GM12878 (cell line): ENCODE data around the gene ITM2C.

ENCODE experiments used
- ASH2L ChIP-seq: fragments of 300-600, 200-600 bp; sonication (generic); IDR thresholded peaks from 2 replicates; pipeline ENCODE4 v1.6.1; 2017; ENCODE audit warnings: low read depth, mild to moderate bottlenecking, borderline replicate concordance
- ATF3 ChIP-seq: IDR thresholded peaks from 2 replicates; pipeline ENCODE4 v1.6.1; 2011; ENCODE audit warnings: low read depth, mild to moderate bottlenecking, low read length, moderate library complexity, borderline replicate concordance; ENCODE audit errors: extremely low read depth
- CEBPB ChIP-seq, 2 experiments: fragments of 150-350 bp in 1 of 2; IDR thresholded peaks; 2 replicates each; pipeline ENCODE4 v1.6.1; 2012 to 2014; ENCODE audit warnings: low read depth in 2 of 2, low read length in 2 of 2, borderline replicate concordance in 1 of 2, inconsistent platforms in 1 of 2
- EP300 ChIP-seq, 2 experiments: fragments of 150-350 bp in 1 of 2; IDR thresholded peaks; 2 replicates each; pipeline ENCODE4 v1.6.1; 2011 to 2012; ENCODE audit warnings: low read depth in 2 of 2, low read length in 2 of 2, borderline replicate concordance in 1 of 2, improper control_type of control experiment in 1 of 2, inconsistent platforms in 1 of 2; ENCODE audit not compliant: control insufficient read depth in 1 of 2
- PAX5 ChIP-seq: IDR thresholded peaks from 2 replicates; pipeline ENCODE4 v1.6.1; 2011; ENCODE audit warnings: low read depth, low read length, borderline replicate concordance

GRCh38 chr2:230815088-230815487, 49.7 kb upstream of the ITM2C start:
- no peak for TF ChIP-seq PAX5
- no peak for TF ChIP-seq ASH2L
- no peak for TF ChIP-seq ATF3
- no peak for TF ChIP-seq EP300 (IDR thresholded peaks at IDR 0.05; ENCODE audit: borderline replicate concordance in 1 of 2, control insufficient read depth in 1 of 2, low read depth in 2 of 2, low read length in 2 of 2)
- no peak for TF ChIP-seq CEBPB (IDR thresholded peaks at IDR 0.05; ENCODE audit: borderline replicate concordance in 1 of 2, low read depth in 2 of 2, low read length in 2 of 2)
